Peyer's patch (tissue), 4 donors: ENCODE results near the gene PTPRZ1. TPM values are rescaled to one million over a fixed set of nuclear protein-coding genes. Genes with fewer than 3 reads are reported as not detected.

Source experiments
- DNase-seq, 3 donors: peaks; one replicate each; pipeline ENCODE4 v3.0.0-alpha.2; 2017 to 2019
- H3K27ac ChIP-seq, 4 donors: fragments of 200-600 bp; sonication (generic); one replicate each; pipeline ENCODE4 v1.5.1; 2016 to 2019
- H3K27me3 ChIP-seq, 2 donors: fragments of 200-600 bp; sonication (generic); one replicate each; pipeline ENCODE4 v1.5.1; 2019
- H3K36me3 ChIP-seq, 3 donors: fragments of 200-600 bp; sonication (generic); one replicate each; pipeline ENCODE4 v1.5.1; 2016 to 2019
- H3K4me1 ChIP-seq, 4 donors: fragments of 200-600 bp; sonication (generic); one replicate each; pipeline ENCODE4 v1.5.1; 2016 to 2019
- H3K4me3 ChIP-seq, 4 donors: fragments of 200-600 bp; sonication (generic); 1 replicate in 3 of 4; 2 replicates in 1 of 4; pipeline ENCODE4 v1.5.1; 2016 to 2019; ENCODE audit warnings: mild to moderate bottlenecking in 1 of 4
- H3K9me3 ChIP-seq, 4 donors: fragments of 200-600 bp; sonication (generic); one replicate each; pipeline ENCODE4 v1.5.1; 2016 to 2019; ENCODE audit warnings: mild to moderate bottlenecking in 1 of 4
- POLR2A ChIP-seq, 2 donors: fragments of 450-650 bp; IDR thresholded peaks; one replicate each; pipeline ENCODE4 v1.5.1; 2017; ENCODE audit warnings: antibody characterized with exemption in 2 of 2, mild to moderate bottlenecking in 2 of 2, moderate library complexity in 2 of 2
- total RNA-seq, 4 donors: library from RNA; depleted of rRNA; stranded (reverse); fragments of >200 nt; gene quantifications; one replicate each; pipeline ENCODE4 v1.1.0, GENCODE V29; 2016
- TF ChIP-seq, protein P1 (sequence below), 6 experiments: fragments of 450-650 bp in 4 of 6; fragments of 200-600 bp in 2 of 6; sonication (generic) in 1 of 6; IDR thresholded peaks; one replicate each; pipeline ENCODE4 v1.5.1; 2017 to 2019; ENCODE audit warnings: antibody characterized with exemption in 6 of 6, mild to moderate bottlenecking in 3 of 6, moderate library complexity in 1 of 6

The PTPRZ1 gene
- total RNA-seq, 4 donors from 2014 or later: 0.54 to 1.7 TPM; not detected in 2

DNA sequence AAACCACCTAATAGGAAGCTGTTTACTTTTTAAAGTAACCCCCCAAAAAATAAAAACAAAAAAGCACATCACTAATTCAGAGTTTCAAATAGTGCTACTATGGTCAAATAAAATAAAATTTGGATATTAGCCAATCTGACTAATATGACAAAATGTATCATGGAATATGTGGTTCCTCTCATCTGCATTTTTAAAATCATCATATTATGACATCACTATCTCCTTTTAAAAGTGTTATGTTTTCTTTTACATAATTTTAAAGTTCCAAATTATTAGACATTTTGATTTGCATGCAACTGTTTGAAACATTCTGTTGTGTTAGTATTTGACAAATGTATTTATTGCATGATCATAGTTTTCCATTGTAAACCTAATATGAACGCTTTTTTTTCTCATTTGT is 160.7 kb downstream of the PTPRZ1 start:
- Histone ChIP-seq H3K36me3 (no peaks in the 10 kb centered on the region), H3K4me3 (no peak overlapping the region), H3K27ac (no peak overlapping the region), H3K4me1 (no peaks in the 10 kb centered on the region), H3K9me3 (no peaks in the 10 kb centered on the region), H3K27me3 (no peaks in the 10 kb centered on the region)
- no peak for DNase-seq
- TF ChIP-seq, protein P1, sequence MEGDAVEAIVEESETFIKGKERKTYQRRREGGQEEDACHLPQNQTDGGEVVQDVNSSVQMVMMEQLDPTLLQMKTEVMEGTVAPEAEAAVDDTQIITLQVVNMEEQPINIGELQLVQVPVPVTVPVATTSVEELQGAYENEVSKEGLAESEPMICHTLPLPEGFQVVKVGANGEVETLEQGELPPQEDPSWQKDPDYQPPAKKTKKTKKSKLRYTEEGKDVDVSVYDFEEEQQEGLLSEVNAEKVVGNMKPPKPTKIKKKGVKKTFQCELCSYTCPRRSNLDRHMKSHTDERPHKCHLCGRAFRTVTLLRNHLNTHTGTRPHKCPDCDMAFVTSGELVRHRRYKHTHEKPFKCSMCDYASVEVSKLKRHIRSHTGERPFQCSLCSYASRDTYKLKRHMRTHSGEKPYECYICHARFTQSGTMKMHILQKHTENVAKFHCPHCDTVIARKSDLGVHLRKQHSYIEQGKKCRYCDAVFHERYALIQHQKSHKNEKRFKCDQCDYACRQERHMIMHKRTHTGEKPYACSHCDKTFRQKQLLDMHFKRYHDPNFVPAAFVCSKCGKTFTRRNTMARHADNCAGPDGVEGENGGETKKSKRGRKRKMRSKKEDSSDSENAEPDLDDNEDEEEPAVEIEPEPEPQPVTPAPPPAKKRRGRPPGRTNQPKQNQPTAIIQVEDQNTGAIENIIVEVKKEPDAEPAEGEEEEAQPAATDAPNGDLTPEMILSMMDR (IDR thresholded peaks at IDR 0.05): no peak

DNA sequence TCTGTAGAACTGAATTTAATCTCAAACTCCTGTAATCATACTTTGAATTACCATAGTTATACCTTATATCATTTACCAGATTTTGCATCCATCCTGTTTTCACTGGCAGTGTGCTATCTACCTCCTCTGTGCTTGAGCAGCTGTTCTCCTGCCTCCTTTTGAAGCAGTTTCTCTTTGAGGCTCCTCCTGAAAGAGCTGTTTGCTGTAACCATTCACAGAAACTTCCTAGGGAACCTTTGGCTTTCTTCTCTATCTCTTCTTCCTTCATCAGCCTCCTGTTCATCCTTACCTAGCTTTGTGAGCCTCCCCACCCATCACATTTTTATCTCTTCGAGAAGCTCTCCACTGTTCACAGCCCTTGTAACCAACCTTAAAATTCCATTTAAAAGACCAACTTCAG is 162.9 kb downstream of the PTPRZ1 start:
- no peak overlapping the region for H3K27ac ChIP-seq
- H3K9me3 ChIP-seq: no peaks in the 10 kb centered on the region
- no peaks in the 10 kb centered on the region for H3K36me3 ChIP-seq
- DNase-seq: no peak
- H3K27me3 ChIP-seq: no peaks in the 10 kb centered on the region
- no peak overlapping the region for H3K4me3 ChIP-seq
- no peaks in the 10 kb centered on the region for H3K4me1 ChIP-seq
- TF ChIP-seq POLR2A (IDR thresholded peaks at IDR 0.05): no peak
- TF ChIP-seq, protein P1 (IDR thresholded peaks at IDR 0.05): no peak

DNA sequence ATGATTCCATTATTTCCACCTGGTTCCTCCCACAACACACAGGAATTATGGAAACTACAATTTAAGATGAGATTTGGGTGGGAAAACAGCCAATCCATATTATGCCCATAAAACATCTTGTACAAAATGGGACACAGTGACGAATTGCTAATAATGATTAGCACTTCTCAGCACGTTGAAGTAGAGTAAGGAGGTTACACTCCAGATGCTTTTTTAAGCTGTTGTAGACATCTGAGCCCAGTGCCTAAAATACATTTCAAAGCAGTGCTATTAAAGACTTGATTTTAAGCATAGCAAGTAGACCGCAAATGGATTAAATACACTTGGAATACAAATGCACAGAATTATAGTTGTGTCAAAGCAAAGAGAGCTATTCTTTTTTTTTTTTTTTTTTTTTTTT is 165.2 kb downstream of the PTPRZ1 start:
- H3K4me1 ChIP-seq: no peaks in the 10 kb centered on the region
- TF ChIP-seq, protein P1 (IDR thresholded peaks at IDR 0.05): no peak
- no peak for TF ChIP-seq POLR2A (IDR thresholded peaks at IDR 0.05)
- H3K36me3 ChIP-seq: no peaks in the 10 kb centered on the region
- DNase-seq: no peak
- H3K27ac ChIP-seq: no peak overlapping the region
- no peaks in the 10 kb centered on the region for H3K27me3 ChIP-seq
- no peak overlapping the region for H3K4me3 ChIP-seq
- H3K9me3 ChIP-seq: no peaks in the 10 kb centered on the region

DNA sequence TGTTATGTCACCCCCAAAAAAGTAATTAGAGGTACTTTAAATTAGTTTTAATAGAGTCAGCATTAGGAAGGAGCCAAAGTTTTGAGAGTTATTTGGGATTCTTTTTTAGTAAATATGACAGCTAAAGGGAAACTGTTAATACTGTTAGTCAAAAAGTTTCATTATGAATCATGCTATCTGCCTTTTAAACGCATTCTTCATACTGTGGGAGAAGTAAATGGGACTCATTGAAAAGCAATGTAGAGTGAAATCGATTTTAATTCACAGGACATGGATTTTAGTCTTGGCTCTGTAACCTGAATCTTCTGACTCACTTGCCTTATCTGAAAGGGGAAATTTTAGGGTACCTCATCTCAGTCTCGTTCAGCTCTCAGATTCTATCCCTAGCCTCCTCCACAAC is 165.9 kb downstream of the PTPRZ1 start:
- no peak overlapping the region for H3K27ac ChIP-seq
- no peak for DNase-seq
- no peak overlapping the region for H3K4me3 ChIP-seq
- H3K4me1 ChIP-seq: no peaks in the 10 kb centered on the region
- no peaks in the 10 kb centered on the region for H3K27me3 ChIP-seq
- TF ChIP-seq POLR2A (IDR thresholded peaks at IDR 0.05): no peak
- TF ChIP-seq, protein P1 (IDR thresholded peaks at IDR 0.05): no peak
- H3K36me3 ChIP-seq: no peaks in the 10 kb centered on the region
- no peaks in the 10 kb centered on the region for H3K9me3 ChIP-seq

DNA sequence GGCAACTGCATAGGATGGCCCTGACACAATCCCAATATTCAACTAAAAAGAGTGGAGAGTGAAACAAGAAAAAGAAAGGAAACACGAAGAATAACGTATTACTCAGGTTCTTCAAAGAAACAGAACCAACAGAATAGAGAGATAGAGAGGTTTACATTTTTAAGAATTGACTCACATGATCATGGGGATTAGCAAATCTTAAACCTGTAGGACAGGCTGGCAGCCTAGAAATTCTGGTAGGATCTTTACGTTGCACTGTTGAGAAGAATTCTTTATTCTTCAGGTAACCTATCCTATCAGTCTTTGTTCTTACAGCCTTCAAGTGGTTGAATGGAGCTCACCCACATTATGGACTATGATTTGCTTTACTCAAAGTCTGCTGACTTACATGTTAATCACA is 167.2 kb downstream of the PTPRZ1 start:
- no peak for TF ChIP-seq POLR2A (IDR thresholded peaks at IDR 0.05)
- TF ChIP-seq, protein P1 (IDR thresholded peaks at IDR 0.05): no peak
- Histone ChIP-seq H3K36me3 (no peaks in the 10 kb centered on the region), H3K4me1 (no peaks in the 10 kb centered on the region), H3K27me3 (no peaks in the 10 kb centered on the region), H3K27ac (no peak overlapping the region), H3K9me3 (no peaks in the 10 kb centered on the region), H3K4me3 (no peak overlapping the region)
- DNase-seq: no peak

DNA sequence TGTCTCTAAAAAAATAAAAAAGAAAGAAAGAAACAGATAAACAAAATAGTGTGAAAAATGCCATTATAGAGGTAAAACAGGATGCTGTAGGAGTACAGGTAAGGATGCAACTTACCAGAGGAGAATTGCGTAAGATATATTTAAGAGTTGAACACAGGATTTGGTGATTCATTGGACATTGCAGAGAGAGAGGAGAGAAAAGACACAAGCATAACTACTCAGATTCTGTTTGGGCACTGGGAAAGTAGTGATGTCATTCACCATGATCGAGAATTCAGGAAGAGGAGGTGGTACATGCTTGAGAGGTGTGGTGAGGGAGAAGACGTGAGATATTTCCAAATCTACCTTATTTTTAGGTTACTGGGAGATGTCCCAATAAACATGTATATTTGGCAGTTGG is 173.4 kb downstream of the PTPRZ1 start:
- H3K27me3 ChIP-seq: no peaks in the 10 kb centered on the region
- no peaks in the 10 kb centered on the region for H3K9me3 ChIP-seq
- no peak for DNase-seq
- no peak overlapping the region for H3K27ac ChIP-seq
- H3K4me3 ChIP-seq: no peak overlapping the region
- TF ChIP-seq, protein P1 (IDR thresholded peaks at IDR 0.05): no peak
- no peak for TF ChIP-seq POLR2A (IDR thresholded peaks at IDR 0.05)
- no peaks in the 10 kb centered on the region for H3K4me1 ChIP-seq
- H3K36me3 ChIP-seq: no peaks in the 10 kb centered on the region
